ENCODE data around the gene GAST. TPM values are rescaled to one million over a fixed set of nuclear protein-coding genes. Genes with fewer than 3 reads are reported as not detected.
A peak's percentile ranks its signal among the peaks of the same experiment; 100 is the strongest.

Gene GAST
- total RNA-seq, 1 experiment from 2014 or later = not detected

GRCh38 chr17:41705271-41705991 lies 6.7 kb upstream of the GAST start:
- Histone ChIP-seq H4K5ac (ENCODE audit: insufficient read length, low read depth, low read length) (no peak overlapping the region), H3K4me2 (ENCODE audit: insufficient read depth, insufficient read length, low read length) (peak overlapping the region; percentile 10), H3K79me2 (ENCODE audit: insufficient read depth, low read length) (no peaks in the 10 kb centered on the region), H2BK12ac (ENCODE audit: insufficient read length, low read depth, low read length) (no peak overlapping the region), H3K56ac (ENCODE audit: insufficient read length, low read depth, low read length) (no peak overlapping the region), H3K23me2 (ENCODE audit: insufficient read length, low read depth, low read length, poor library complexity, severe bottlenecking) (no peaks in the 10 kb centered on the region), H3K27me3 (ENCODE audit: insufficient read depth, low read length) (peaks cover 23% of the 10 kb centered on the region; the same call in 1 of the 2 replicates), H3K9ac (ENCODE audit: extremely low read depth, insufficient read length, low read length) (no peak overlapping the region), H3K14ac (ENCODE audit: insufficient read depth, low read length) (no peak overlapping the region), H2BK120ac (ENCODE audit: low read depth, low read length, poor library complexity, severe bottlenecking) (no peak overlapping the region), H3K4me1 (ENCODE audit: insufficient read depth, low read length) (peaks cover 3% of the 10 kb centered on the region; the same call in 1 of the 2 replicates), H4K20me1 (ENCODE audit: control insufficient read depth, insufficient read depth, insufficient read length) (no peaks in the 10 kb centered on the region), H2AFZ (ENCODE audit: low read length) (no peak overlapping the region), H2AK5ac (ENCODE audit: insufficient read length, low read length) (no peak overlapping the region), H4K8ac (replicated peaks; ENCODE audit: insufficient read length, low read depth, low read length) (no peak overlapping the region), H3K23ac (ENCODE audit: insufficient read length, low read depth, low read length) (no peak overlapping the region), H2BK15ac (ENCODE audit: low read depth, low read length) (no peak overlapping the region), H2BK20ac (ENCODE audit: low read depth, low read length, poor library complexity, severe bottlenecking) (no peak overlapping the region), H3K27ac (ENCODE audit: insufficient read length, low read depth, low read length) (no peak overlapping the region), H3K18ac (ENCODE audit: insufficient read length, low read depth, low read length) (no peak overlapping the region), H3K9me3 (ENCODE audit: control insufficient read depth, low read depth, low read length) (no peaks in the 10 kb centered on the region), H3T11ph (ENCODE audit: low read length) (no peak overlapping the region), H3K79me1 (ENCODE audit: insufficient read depth, low read depth, low read length, poor library complexity, severe bottlenecking) (no peaks in the 10 kb centered on the region), H2BK5ac (ENCODE audit: insufficient read length, low read length) (no peak overlapping the region), H3K4ac (ENCODE audit: low read depth, low read length) (no peak overlapping the region), H4K91ac (ENCODE audit: insufficient read length, low read depth, low read length) (no peak overlapping the region)
- peaks cover 12 to 14% of the 10 kb centered on the region in 2 experiments for H3K9me3 Mint-ChIP-seq
- DNase-seq = peak; percentile 73
- no CpG with 5 or more reads among the region's 13 CpGs for WGBS (ENCODE audit: extremely low coverage, insufficient read length, low lambda C conversion rate)
- H3K27me3 Mint-ChIP-seq (ENCODE audit: low read depth) = peaks cover 98% of the 10 kb centered on the region
- peaks cover 0 to 6% (median 4%) of the 10 kb centered on the region in 3 experiments; a peak in 3 of 7 replicates for H3K36me3 Mint-ChIP-seq (ENCODE audit: insufficient read depth in 1 of 3, low read depth in 3 of 3)
- peak overlapping the region in 1 of 2 experiments; percentile 27; a peak in 3 of 5 replicates for H3K4me3 Mint-ChIP-seq
- H3K27ac Mint-ChIP-seq = peak overlapping the region; percentile 4 to 20 (median 18); a peak in 1 of 7 replicates
- TF ChIP-seq CTCF (conservative IDR thresholded peaks at IDR 0.05) = no peak
- peaks cover 18 to 20% of the 10 kb centered on the region in 2 experiments for H3K4me1 Mint-ChIP-seq
